K562 (cell line): ENCODE results near the gene CLC. TPM values are rescaled to one million over a fixed set of nuclear protein-coding genes. Genes with fewer than 3 reads are reported as not detected.

Source experiments
- ATAC-seq: fragments of 200-7000 bp; cut with Tn5 transposase; 3 replicates; pipeline ENCODE4 v1.9.1; 2020; ENCODE audit warnings: moderate library complexity
- BruUV-seq: library from RNA; stranded (reverse); fragments of 400-500 nt; replicated peaks from 2 replicates; lab custom pipeline; 2021; lab: Mats Ljungman, UMichigan
- CTCF ChIA-PET: fragments of 300-600 bp; formaldehyde crosslinking; extraction: SDS; loops from one replicate; lab custom pipeline; 2021; ENCODE audit warnings: low intra/inter-chr PET ratio; lab: Yijun Ruan, JAX
- POLR2A ChIA-PET: fragments of 300-600, 350-650 bp; sonication (Branson Sonifier 250); formaldehyde crosslinking; extraction: SDS; loops from one replicate; lab custom pipeline; 2021; ENCODE audit warnings: antibody characterized with exemption, inconsistent platforms; lab: Yijun Ruan, JAX
- DNase-seq, 4 experiments: peaks; one replicate each; pipeline versions ENCODE4 v3.0.0 to v3.0.0-alpha.2; 2011 to 2018; ENCODE audit warnings: low spot score in 3 of 4, mixed read lengths in 3 of 4; ENCODE audit errors: extremely low read depth in 1 of 4
- FAIRE-seq: peaks from 2 replicates; lab custom pipeline; 2011; peaks lifted over from hg19 to GRCh38; lab: Jason Lieb, UNC
- H2AFZ ChIP-seq: 2 replicates; pipeline ENCODE4 v1.6.0; 2011; ENCODE audit warnings: low read depth, low read length, control low read depth, inconsistent platforms
- H3K27ac ChIP-seq: fragments of 200-600 bp; 3 replicates; pipeline ENCODE4 v1.8.0; 2011; ENCODE audit warnings: low read depth, mild to moderate bottlenecking, control low read depth, inconsistent platforms, low read length, moderate library complexity, mixed read lengths; ENCODE audit errors: extremely low read depth
- H3K27me3 ChIP-seq, 2 experiments: fragments of 300-600 bp in 1 of 2; 2 replicates in 1 of 2; 3 replicates in 1 of 2; pipeline versions ENCODE4 v1.6.0 to v1.8.0; 2011; ENCODE audit warnings: inconsistent platforms in 2 of 2, low read length in 2 of 2, mild to moderate bottlenecking in 1 of 2, mixed read lengths in 1 of 2, moderate library complexity in 1 of 2; ENCODE audit not compliant: control insufficient read depth in 2 of 2, insufficient read depth in 2 of 2
- H3K36me3 ChIP-seq: fragments of 300-600 bp; 3 replicates; pipeline ENCODE4 v1.8.0; 2011; ENCODE audit warnings: mild to moderate bottlenecking, low read length, inconsistent platforms; ENCODE audit not compliant: control insufficient read depth, insufficient read depth
- H3K4me1 ChIP-seq, 2 experiments: fragments of 200-600 bp in 1 of 2; replicated peaks in 1 of 2; 2 replicates in 1 of 2; 3 replicates in 1 of 2; pipeline versions ENCODE4 v1.5.1 to v1.8.0; 2011; ENCODE audit warnings: inconsistent platforms in 2 of 2, low read length in 2 of 2, mild to moderate bottlenecking in 1 of 2, mixed read lengths in 1 of 2, moderate library complexity in 1 of 2; ENCODE audit not compliant: control insufficient read depth in 2 of 2, insufficient read depth in 2 of 2
- H3K4me2 ChIP-seq: 2 replicates; pipeline ENCODE4 v1.6.1; 2011; ENCODE audit warnings: low read length, control low read depth, inconsistent platforms, mixed read lengths; ENCODE audit not compliant: insufficient read depth
- H3K4me3 ChIP-seq: fragments of 200-600 bp; sonication (generic), shearing (Covaris generic); 2 replicates; pipeline ENCODE4 v1.5.1; 2016; ENCODE audit warnings: control low read depth, inconsistent platforms
- H3K79me2 ChIP-seq: fragments of 200-600 bp; 3 replicates; pipeline ENCODE4 v1.8.0; 2011; ENCODE audit warnings: low read length, inconsistent platforms; ENCODE audit not compliant: control insufficient read depth, insufficient read depth
- H3K9ac ChIP-seq, 2 experiments: 2 replicates each; pipeline versions ENCODE4 v1.6.0 to v1.6.1; 2011; ENCODE audit warnings: low read depth in 2 of 2, low read length in 2 of 2, control low read depth in 1 of 2, inconsistent platforms in 1 of 2, mild to moderate bottlenecking in 1 of 2, mixed read lengths in 1 of 2; ENCODE audit not compliant: insufficient read depth in 1 of 2
- H3K9me1 ChIP-seq: one replicate; pipeline ENCODE4 v1.6.0; 2011; ENCODE audit warnings: inconsistent platforms, mild to moderate bottlenecking, low read length, moderate library complexity; ENCODE audit not compliant: control insufficient read depth, insufficient read depth
- H3K9me3 ChIP-seq: replicated peaks from 2 replicates; pipeline ENCODE4 v1.5.1; 2011; ENCODE audit warnings: low read depth, low read length, inconsistent platforms; ENCODE audit not compliant: control insufficient read depth, insufficient read depth
- H4K20me1 ChIP-seq: replicated peaks from 2 replicates; pipeline ENCODE4 v1.6.1; 2011; ENCODE audit warnings: low read length, inconsistent platforms, mixed read lengths; ENCODE audit not compliant: control insufficient read depth, insufficient read depth
- CBFB ChIP-seq: sonication (generic); formaldehyde crosslinking; IDR thresholded peaks from 2 replicates; pipeline ENCODE4 v1.4.0; 2020; ENCODE audit warnings: mild to moderate bottlenecking, missing genetic modification reagents
- ELK1 ChIP-seq: sonication (generic); formaldehyde crosslinking; IDR thresholded peaks from 2 replicates; pipeline ENCODE4 v1.8.1; 2022; ENCODE audit warnings: missing genetic modification reagents
- KAT8 ChIP-seq: fragments of 450-650 bp; IDR thresholded peaks from 2 replicates; pipeline ENCODE4 v1.6.1; 2016; ENCODE audit warnings: low read depth, mild to moderate bottlenecking
- NCOR1 ChIP-seq: fragments of 450-650 bp; IDR thresholded peaks from 2 replicates; pipeline ENCODE4 v1.6.1; 2016; ENCODE audit warnings: mild to moderate bottlenecking, moderate library complexity
- RCOR1 ChIP-seq, 2 experiments: IDR thresholded peaks; 2 replicates each; pipeline ENCODE4 v1.6.1; 2012; ENCODE audit warnings: low read depth in 2 of 2, low read length in 2 of 2, borderline replicate concordance in 1 of 2, improper control_type of control experiment in 1 of 2
- SIRT6 ChIP-seq: IDR thresholded peaks from one replicate; pipeline ENCODE4 v1.6.1; 2012; ENCODE audit warnings: low read depth, mild to moderate bottlenecking, control low read depth, inconsistent platforms, low read length, moderate library complexity
- ZNF408 ChIP-seq: fragments of 250-450 bp; sonication (Bioruptor Pico); IDR thresholded peaks from 2 replicates; pipeline ENCODE4 v1.4.0; 2020; ENCODE audit warnings: low read depth, mild to moderate bottlenecking, moderate library complexity
- ZNF57 ChIP-seq: fragments of 450-650 bp; formaldehyde crosslinking; IDR thresholded peaks from 2 replicates; pipeline ENCODE4 v1.4.0; 2020; ENCODE audit warnings: mild to moderate bottlenecking, moderate library complexity
- WGBS: fragments of 100-300 bp; shearing (Covaris generic); methylation state at CpG from one replicate; pipeline ENCODE4 v1.1.6; 2016; ENCODE audit warnings: low coverage, mixed read lengths; ENCODE audit not compliant: insufficient coverage; ENCODE audit errors: missing lambda C conversion rate; 5-methylcytosine and 5-hydroxymethylcytosine counted together
- in situ Hi-C: fragments of 300-500 bp; cut with MboI; formaldehyde crosslinking; loops from 4 replicates; pipeline ENCODE4 v1.15.0; 2018; ENCODE audit warnings: inconsistent platforms, mixed read lengths
- intact Hi-C: fragments of 100-400 bp; cut with micrococcal nuclease; formaldehyde crosslinking; loops from 2 replicates; pipeline ENCODE4 v1.14.2; 2022
- polyA plus RNA-seq, 8 experiments: library from polyadenylated mRNA; depleted of rRNA in 4 of 8; stranded (reverse) in 5 of 8; unstranded in 3 of 8; fragments of >200 nt; fragmentation: Nextera tagmentation in 2 of 8; fragmentation: Illumina TruSeq in 1 of 8; extraction: Ambion mirVana in 2 of 8; extraction: Trizol in 1 of 8; gene quantifications; 2 replicates each; pipeline versions ENCODE4 v1.2.1 to v1.2.3, GENCODE V29; 2011 to 2014; ENCODE audit warnings: inconsistent platforms in 1 of 8, missing spikeins in 1 of 8
- total RNA-seq, 7 experiments: library from RNA; depleted of rRNA in 6 of 7; stranded (reverse); fragments of >200 nt in 6 of 7; fragmentation: Illumina TruSeq in 2 of 7; extraction: Trizol in 2 of 7; gene quantifications; 2 replicates each; pipeline versions ENCODE4 v1.2.1 to v1.2.3, GENCODE V29; 2011 to 2021; ENCODE audit warnings: low replicate concordance in 1 of 7

The CLC gene
- total and polyA plus RNA-seq, 9 of the 15 experiments (the other 6 are each of a cell fraction or from before 2014, with no cell fraction given): 0.44 to 1.1 (median 0.67) TPM; not detected in 3

DNA sequence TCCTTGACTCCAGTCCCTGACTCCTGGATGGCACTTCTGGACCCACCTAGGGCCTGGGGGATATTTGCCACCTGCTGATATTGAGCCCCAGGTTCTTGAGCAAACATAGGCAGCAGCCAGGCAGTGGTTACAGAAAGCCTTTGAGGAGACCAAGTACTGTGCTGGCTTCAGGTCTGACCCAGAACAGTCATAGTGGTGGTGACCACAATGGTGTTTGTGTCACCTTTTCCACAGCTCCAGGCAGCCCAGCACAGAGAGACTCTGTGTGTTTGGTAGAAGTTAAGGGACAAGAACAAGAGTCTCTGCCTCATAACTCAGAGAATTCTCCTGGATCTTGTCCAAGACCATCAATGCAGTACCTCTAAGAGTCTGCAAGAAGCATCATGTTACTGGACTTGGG is 14.6 kb upstream of the CLC start (continued):
- no peak for TF ChIP-seq ELK1
- no peak for TF ChIP-seq KAT8
- TF ChIP-seq CBFB (CRISPR knock-in tag): no peak
- no peak for TF ChIP-seq ZNF57 (CRISPR knock-in tag)
- no peak for TF ChIP-seq NCOR1
- TF ChIP-seq, all 486 proteins: peak for 0

DNA sequence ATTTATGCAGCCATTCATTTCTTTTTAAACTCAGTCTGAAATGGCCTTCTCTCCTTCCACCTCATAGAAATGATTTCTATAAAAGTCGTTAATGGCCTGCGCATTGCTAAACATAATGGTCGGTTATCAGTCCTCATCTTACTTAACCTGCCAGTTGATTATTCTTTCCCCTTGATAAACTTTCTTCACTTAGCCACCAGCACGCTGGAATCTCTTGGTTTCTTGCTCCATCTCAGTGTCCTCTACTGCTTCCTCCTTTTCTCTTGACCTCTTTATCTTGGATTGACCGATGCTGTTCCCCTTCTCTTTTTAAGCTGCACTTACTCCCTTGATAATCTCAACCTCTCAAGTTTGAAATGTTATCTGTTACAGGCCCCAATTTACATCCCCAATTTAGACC is 12.2 kb upstream of the CLC start:
- BruUV-seq: no TSS peak
- intact Hi-C loops: no loop called here
- no peak overlapping the region for H3K9ac ChIP-seq
- H3K27ac ChIP-seq: no peak overlapping the region
- H3K4me2 ChIP-seq: no peak overlapping the region
- ATAC-seq: no peak
- in situ Hi-C loops: no loop called here
- H3K9me1 ChIP-seq: no peaks in the 10 kb centered on the region
- no peaks in the 10 kb centered on the region for H3K36me3 ChIP-seq
- H3K4me3 ChIP-seq: no peak overlapping the region
- no peaks in the 10 kb centered on the region for H3K9me3 ChIP-seq
- DNase-seq: no peak
- no peaks in the 10 kb centered on the region for H3K79me2 ChIP-seq
- TF ChIP-seq RCOR1 (IDR thresholded peaks at IDR 0.05; ENCODE audit: borderline replicate concordance in 1 of 2, low read depth in 2 of 2, low read length in 2 of 2) (no peak), ZNF408 (CRISPR knock-in tag) (no peak), SIRT6 (no peak)
- TF ChIP-seq, all 486 proteins: peak for 0
- FAIRE-seq: no peak
- POLR2A ChIA-PET: no interaction called here
- H2AFZ ChIP-seq: no peak overlapping the region
- H3K4me1 ChIP-seq: no peaks in the 10 kb centered on the region
- no peaks in the 10 kb centered on the region for H4K20me1 ChIP-seq
- WGBS: 5% methylated on average over 5 of the region's 5 CpGs
- CTCF ChIA-PET: no interaction called here
- H3K27me3 ChIP-seq: peaks cover 0 to 5% of the 10 kb centered on the region in 2 experiments; a peak in 3 of 5 replicates
